Measurements from ENCODE around the gene SLC7A10. TPM values are rescaled to one million over a fixed set of nuclear protein-coding genes. Genes with fewer than 3 reads are reported as not detected.

Gene SLC7A10
- total RNA-seq, 3 donors from 2014 or later (not counting 1 experiment from before 2014, with no cell fraction given), result not detected

- H3K4me3 ChIP-seq (ENCODE audit: low read length), result no peak overlapping the region
- H3K27ac Mint-ChIP-seq, result peak overlapping the region; percentile 75 to 80
- WGBS (ENCODE audit: insufficient coverage), result 87% methylated on average over 10 of the region's 10 CpGs
Observed at GRCh38 chr19:33239223-33239975, 13.7 kb upstream of the SLC7A10 start.

GRCh38 chr19:33238481-33239149, 13.0 kb upstream of the SLC7A10 start:
- no peaks in the 10 kb centered on the region for H3K9me3 ChIP-seq (ENCODE audit: control insufficient read depth, insufficient read depth, low read length)
- peak overlapping the region; percentile 60 for H3K27ac ChIP-seq (ENCODE audit: low read length)
- intact Hi-C loops (cut with micrococcal nuclease), result loop anchor here (5.0 kb wide), 1 partner anchor 534 kb away; no protein-coding TSS in a partner anchor
- no peak for TF ChIP-seq CTCF (IDR thresholded peaks at IDR 0.05)
- H3K27ac Mint-ChIP-seq, result no peak overlapping the region
- H3K36me3 Mint-ChIP-seq, result no peaks in the 10 kb centered on the region
- H3K4me1 ChIP-seq (ENCODE audit: control insufficient read depth, insufficient read depth, low read length), result peaks cover 48% of the 10 kb centered on the region
- H3K4me3 ChIP-seq (ENCODE audit: low read length), result no peak overlapping the region
- ATAC-seq (no peak), DNase-seq (no peak)
- H3K4me3 Mint-ChIP-seq, result no peak overlapping the region
- H3K27me3 ChIP-seq (ENCODE audit: control insufficient read depth, insufficient read depth, low read length), result no peaks in the 10 kb centered on the region
- peaks cover 0 to 33% of the 10 kb centered on the region in 2 donors for H3K4me1 Mint-ChIP-seq
- H3K36me3 ChIP-seq (ENCODE audit: control insufficient read depth, insufficient read depth, low read length), result no peaks in the 10 kb centered on the region
- H3K9me3 Mint-ChIP-seq, result no peaks in the 10 kb centered on the region
- WGBS (ENCODE audit: insufficient coverage), result 95% methylated on average over 10 of the region's 10 CpGs
- H3K27me3 Mint-ChIP-seq (ENCODE audit: low read depth in 2 of 2), result peaks cover 0 to 3% of the 10 kb centered on the region in 2 donors

More at GRCh38 chr19:33239223-33239975, 13.7 kb upstream of the SLC7A10 start:
- no peak for TF ChIP-seq CTCF (IDR thresholded peaks at IDR 0.05)
- Histone ChIP-seq H3K4me1 (ENCODE audit: control insufficient read depth, insufficient read depth, low read length) (peaks cover 48% of the 10 kb centered on the region), H3K9me3 (ENCODE audit: control insufficient read depth, insufficient read depth, low read length) (no peaks in the 10 kb centered on the region), H3K27ac (ENCODE audit: low read length) (peak overlapping the region; percentile 60), H3K36me3 (ENCODE audit: control insufficient read depth, insufficient read depth, low read length) (no peaks in the 10 kb centered on the region), H3K27me3 (ENCODE audit: control insufficient read depth, insufficient read depth, low read length) (no peaks in the 10 kb centered on the region)
- Mint-ChIP-seq H3K4me1 (peaks cover 0 to 37% of the 10 kb centered on the region in 2 donors), H3K9me3 (no peaks in the 10 kb centered on the region), H3K27me3 (ENCODE audit: low read depth in 2 of 2) (peaks cover 0 to 3% of the 10 kb centered on the region in 2 donors), H3K36me3 (no peaks in the 10 kb centered on the region), H3K4me3 (peak overlapping the region; percentile 64)
- intact Hi-C loops (cut with micrococcal nuclease), result loop anchor here (5.0 kb wide), 1 partner anchor 533 kb away; no protein-coding TSS in a partner anchor
- ATAC-seq (no peak), DNase-seq (peak in 1 of 2 donors; percentile 44)

GRCh38 chr19:33236696-33237390, 11.2 kb upstream of the SLC7A10 start:
- intact Hi-C loops (cut with micrococcal nuclease), result loop anchor here (5.0 kb wide), 1 partner anchor 535 kb away; no protein-coding TSS in a partner anchor
- ATAC-seq, result no peak
- no peaks in the 10 kb centered on the region for H3K9me3 Mint-ChIP-seq
- no peak for DNase-seq
- H3K9me3 ChIP-seq (ENCODE audit: control insufficient read depth, insufficient read depth, low read length), result no peaks in the 10 kb centered on the region
- peaks cover 0 to 5% of the 10 kb centered on the region in 2 donors for H3K27me3 Mint-ChIP-seq (ENCODE audit: low read depth in 2 of 2)
- peaks cover 0 to 27% of the 10 kb centered on the region in 2 donors for H3K4me1 Mint-ChIP-seq
- no peaks in the 10 kb centered on the region for H3K27me3 ChIP-seq (ENCODE audit: control insufficient read depth, insufficient read depth, low read length)
- H3K4me1 ChIP-seq (ENCODE audit: control insufficient read depth, insufficient read depth, low read length), result peaks cover 43% of the 10 kb centered on the region
- no peak overlapping the region for H3K4me3 ChIP-seq (ENCODE audit: low read length)
- TF ChIP-seq CTCF (IDR thresholded peaks at IDR 0.05), result no peak
- H3K36me3 Mint-ChIP-seq, result no peaks in the 10 kb centered on the region
- no peak overlapping the region for H3K27ac Mint-ChIP-seq
- no peaks in the 10 kb centered on the region for H3K36me3 ChIP-seq (ENCODE audit: control insufficient read depth, insufficient read depth, low read length)
- 79% methylated on average over 16 of the region's 16 CpGs for WGBS (ENCODE audit: insufficient coverage)
- H3K4me3 Mint-ChIP-seq, result no peak overlapping the region
- H3K27ac ChIP-seq (ENCODE audit: low read length), result no peak overlapping the region

All from natural killer cell (primary cell).